ENCODE results near the gene LCE5A.
"Not testable (repeated sequence)": the region's sequence is repeated elsewhere in the genome, so short reads cannot be mapped to it uniquely, and the experiment has no call there.

Gene LCE5A

GRCh38 chr1:152516082-152516481 is 5.5 kb downstream of the LCE5A start:
- no peak for DNase-seq (ENCODE audit: low read depth)

- DNase-seq (ENCODE audit: low read depth), result no peak
Observed at GRCh38 chr1:152517237-152517811, 6.7 kb downstream of the LCE5A start.

GRCh38 chr1:152519851-152520250 is 9.2 kb downstream of the LCE5A start:
- DNase-seq (ENCODE audit: low read depth), result no peak

- no peak for DNase-seq (ENCODE audit: low read depth)
Observed at GRCh38 chr1:152520561-152521090, 10.0 kb downstream of the LCE5A start.

- DNase-seq (ENCODE audit: low read depth), result no peak
Observed at GRCh38 chr1:152525080-152525641, 14.6 kb downstream of the LCE5A start.

- no peak for DNase-seq (ENCODE audit: low read depth)
Observed at GRCh38 chr1:152533327-152533938, 22.8 kb downstream of the LCE5A start.

GRCh38 chr1:152535774-152536173 is 25.2 kb downstream of the LCE5A start:
- DNase-seq (ENCODE audit: low read depth), result no peak

- no peak for DNase-seq (ENCODE audit: low read depth)
Observed at GRCh38 chr1:152537496-152537895, 26.9 kb downstream of the LCE5A start.

GRCh38 chr1:152539901-152540300 is 29.3 kb downstream of the LCE5A start:
- DNase-seq (ENCODE audit: low read depth), result no peak

- DNase-seq (ENCODE audit: low read depth), result no peak
Observed at GRCh38 chr1:152543820-152544219, 33.2 kb downstream of the LCE5A start.

GRCh38 chr1:152546704-152547103 is 36.1 kb downstream of the LCE5A start:
- DNase-seq (ENCODE audit: low read depth), result no peak

- DNase-seq (ENCODE audit: low read depth), result not testable (repeated sequence)
Observed at GRCh38 chr1:152548358-152548757, 37.8 kb downstream of the LCE5A start.
